ENCODE data around the gene RANBP1. TPM values are rescaled to one million over a fixed set of nuclear protein-coding genes. Genes with fewer than 3 reads are reported as not detected.

Gene RANBP1
- total and polyA plus RNA-seq, 9 of the 15 experiments (the other 6 are each of a cell fraction or from before 2014, with no cell fraction given) = 162 to 2,891 (median 1,289) TPM

- TF ChIP-seq HMGXB4 (CRISPR knock-in tag; IDR thresholded peaks at IDR 0.05) (no peak), ZKSCAN1 (IDR thresholded peaks at IDR 0.05; ENCODE audit: low read depth, low read length) (peak; percentile 26; the same call in 1 of the 2 replicates), ELF4 (CRISPR knock-in tag; IDR thresholded peaks at IDR 0.05) (0 out of 2 replicates have a peak, but pooled peaks have one; percentile 7), POLR2G (IDR thresholded peaks at IDR 0.05; ENCODE audit: low read depth, low read length) (peak; percentile 63), ZNF280B (CRISPR knock-in tag; IDR thresholded peaks at IDR 0.05) (0 out of 2 replicates have a peak, but pooled peaks have one; percentile 6), ZNF12 (CRISPR knock-in tag; IDR thresholded peaks at IDR 0.05) (no peak), RBFOX2 (IDR thresholded peaks at IDR 0.05; ENCODE audit: low read depth, low read length) (peak; percentile 3), MBD2 (IDR thresholded peaks at IDR 0.05; ENCODE audit: borderline replicate concordance, low read depth) (0 out of 2 replicates have a peak, but pooled peaks have one; percentile 32), RFX7 (CRISPR knock-in tag; IDR thresholded peaks at IDR 0.05) (peak; percentile 82), ZNF780A (CRISPR knock-in tag; IDR thresholded peaks at IDR 0.05) (no peak)
Measured at GRCh38 chr22:20127869-20128618, 12.1 kb downstream of the RANBP1 start (continued).

Data from K562 (cell line).